ENCODE results near the gene KIZ.
A peak's percentile ranks its signal among the peaks of the same experiment; 100 is the strongest.

KIZ gene

DNA sequence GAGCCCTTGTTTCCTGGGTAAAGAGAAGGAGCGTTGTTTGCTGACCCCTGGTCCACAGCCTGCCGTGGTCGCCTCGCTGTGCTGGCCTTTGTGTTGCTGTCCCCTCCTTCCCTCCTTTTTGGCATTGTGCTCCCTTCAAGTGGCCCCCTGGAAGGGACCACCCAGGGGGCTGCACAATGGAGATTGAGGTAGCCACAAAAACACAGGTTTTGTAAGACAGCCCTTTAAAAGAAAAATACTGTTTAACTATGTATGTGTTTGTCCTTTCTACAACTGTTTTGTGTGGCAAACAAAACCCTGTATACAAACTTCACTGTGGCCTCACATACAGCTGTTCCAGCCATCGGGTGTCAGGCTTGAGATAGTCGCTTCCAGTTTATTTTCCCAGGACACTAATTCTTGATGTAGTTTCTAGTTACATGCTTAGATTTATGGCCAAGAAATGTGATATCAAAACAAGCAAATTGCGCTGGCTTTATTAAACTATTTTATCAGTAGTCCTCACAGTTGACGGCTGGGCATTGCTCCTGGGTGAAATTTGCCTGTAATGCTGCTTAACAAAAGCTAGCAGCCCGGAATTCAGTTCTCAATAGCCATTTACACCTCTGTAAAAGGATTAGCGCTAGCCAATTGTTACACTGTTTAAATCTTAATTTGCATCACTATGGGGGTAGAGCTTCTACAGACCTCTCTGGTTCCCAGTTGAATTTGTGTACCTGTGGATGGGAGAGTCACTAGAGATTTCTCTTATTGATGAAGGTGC, 64.1 kb downstream of the KIZ start:
- Histone ChIP-seq H4K12ac (ENCODE audit: low read depth, low read length) (no peak overlapping the region), H3K27ac (ENCODE audit: low read depth, low read length) (no peak overlapping the region), H3K79me2 (ENCODE audit: control insufficient read depth, insufficient read depth, low read length, poor library complexity) (no peaks in the 10 kb centered on the region), H3K36me3 (ENCODE audit: control insufficient read depth in 1 of 2, insufficient read depth in 2 of 2, low read length in 2 of 2) (no peaks in the 10 kb centered on the region), H4K91ac (ENCODE audit: low read depth, low read length) (no peak overlapping the region), H3K4me1 (ENCODE audit: control insufficient read depth in 1 of 2, insufficient read depth in 2 of 2, low read length in 2 of 2) (no peaks in the 10 kb centered on the region), H3K9ac (ENCODE audit: low read length) (no peak overlapping the region), H2BK120ac (ENCODE audit: insufficient read depth, low read length, poor library complexity) (no peak overlapping the region), H2BK12ac (ENCODE audit: low read length) (no peak overlapping the region), H3K14ac (ENCODE audit: low read length) (no peak overlapping the region), H3K9me3 (ENCODE audit: insufficient read depth, low read depth, low read length) (no peaks in the 10 kb centered on the region), H2AK5ac (ENCODE audit: low read length) (no peak overlapping the region), H2AFZ (ENCODE audit: insufficient read depth, low read length, poor library complexity) (no peak overlapping the region), H4K8ac (ENCODE audit: low read depth, low read length) (no peak overlapping the region), H3K27me3 (ENCODE audit: insufficient read depth, low read length) (no peaks in the 10 kb centered on the region), H2BK5ac (ENCODE audit: low read depth, low read length, poor library complexity) (no peak overlapping the region), H3K4me2 (ENCODE audit: low read length) (no peak overlapping the region), H3K79me1 (ENCODE audit: low read length) (no peaks in the 10 kb centered on the region), H3K4me3 (ENCODE audit: low read depth, low read length) (no peak overlapping the region), H3K18ac (ENCODE audit: low read length) (no peak overlapping the region), H3K4ac (ENCODE audit: low read depth, low read length) (no peak overlapping the region), H3K23ac (ENCODE audit: low read length) (no peak overlapping the region)
- no CpG with 5 or more reads among the region's 10 CpGs for WGBS (ENCODE audit: extremely low coverage, insufficient coverage, insufficient read length)
- no peak for DNase-seq

DNA sequence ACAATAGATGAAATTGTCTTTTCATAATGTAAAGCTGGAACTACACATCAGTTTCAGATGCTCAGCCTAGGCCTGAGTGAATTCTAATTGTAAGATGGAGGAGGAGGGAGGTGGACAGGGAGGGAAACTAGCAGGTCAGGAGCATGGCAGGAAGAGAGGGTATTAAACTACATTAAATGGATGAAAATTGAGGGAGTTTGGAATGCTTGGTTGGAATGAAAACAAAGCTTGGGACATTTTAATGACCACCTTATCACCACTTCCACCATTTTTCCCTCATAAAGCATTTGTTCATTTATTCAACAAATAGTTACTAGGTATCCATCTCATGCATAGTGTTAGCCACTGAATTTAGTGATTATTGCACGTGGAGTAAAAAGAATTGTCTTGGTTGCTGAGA, 65.0 kb downstream of the KIZ start:
- Histone ChIP-seq H3K4ac (ENCODE audit: low read depth, low read length) (no peak overlapping the region), H3K79me1 (ENCODE audit: low read length) (no peaks in the 10 kb centered on the region), H2BK120ac (ENCODE audit: insufficient read depth, low read length, poor library complexity) (no peak overlapping the region), H3K36me3 (ENCODE audit: control insufficient read depth in 1 of 2, insufficient read depth in 2 of 2, low read length in 2 of 2) (no peaks in the 10 kb centered on the region), H4K8ac (ENCODE audit: low read depth, low read length) (no peak overlapping the region), H3K18ac (ENCODE audit: low read length) (no peak overlapping the region), H2BK12ac (ENCODE audit: low read length) (no peak overlapping the region), H3K27me3 (ENCODE audit: insufficient read depth, low read length) (no peaks in the 10 kb centered on the region), H3K4me3 (ENCODE audit: low read depth, low read length) (no peak overlapping the region), H3K23ac (ENCODE audit: low read length) (no peak overlapping the region), H2AK5ac (ENCODE audit: low read length) (no peak overlapping the region), H3K9me3 (ENCODE audit: insufficient read depth, low read depth, low read length) (no peaks in the 10 kb centered on the region), H4K12ac (ENCODE audit: low read depth, low read length) (no peak overlapping the region), H3K27ac (ENCODE audit: low read depth, low read length) (no peak overlapping the region), H2AFZ (ENCODE audit: insufficient read depth, low read length, poor library complexity) (no peak overlapping the region), H3K9ac (ENCODE audit: low read length) (no peak overlapping the region), H3K4me2 (ENCODE audit: low read length) (no peak overlapping the region), H3K14ac (ENCODE audit: low read length) (no peak overlapping the region), H3K4me1 (ENCODE audit: control insufficient read depth in 1 of 2, insufficient read depth in 2 of 2, low read length in 2 of 2) (no peaks in the 10 kb centered on the region), H3K79me2 (ENCODE audit: control insufficient read depth, insufficient read depth, low read length, poor library complexity) (no peaks in the 10 kb centered on the region), H4K91ac (ENCODE audit: low read depth, low read length) (no peak overlapping the region), H2BK5ac (ENCODE audit: low read depth, low read length, poor library complexity) (no peak overlapping the region)
- WGBS (ENCODE audit: extremely low coverage, insufficient coverage, insufficient read length), result no CpG with 5 or more reads among the region's 1 CpG
- no peak for DNase-seq

DNA sequence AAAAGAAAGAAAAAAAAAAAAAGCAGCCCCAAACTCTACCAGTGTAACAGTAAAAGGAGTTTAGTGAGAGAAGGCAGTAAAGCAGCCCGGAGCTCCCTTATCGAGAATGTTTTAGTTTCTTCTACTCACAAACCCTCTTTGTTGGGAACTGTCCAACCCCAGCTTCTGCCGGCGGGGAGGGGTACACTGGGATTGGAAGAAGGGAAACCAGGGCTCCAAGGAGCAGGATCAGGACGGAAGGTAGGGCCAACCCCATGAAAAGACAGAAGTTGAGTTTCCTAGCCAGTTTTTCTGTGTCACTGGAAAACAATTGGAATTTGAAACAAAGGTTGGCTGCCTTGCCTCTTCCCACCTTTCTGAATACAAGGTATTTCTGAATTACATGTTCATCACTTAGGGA, 66.0 kb downstream of the KIZ start:
- H3K9ac ChIP-seq (ENCODE audit: low read length), result no peak overlapping the region
- H3K79me2 ChIP-seq (ENCODE audit: control insufficient read depth, insufficient read depth, low read length, poor library complexity), result no peaks in the 10 kb centered on the region
- no peaks in the 10 kb centered on the region for H3K9me3 ChIP-seq (ENCODE audit: insufficient read depth, low read depth, low read length)
- WGBS (ENCODE audit: extremely low coverage, insufficient coverage, insufficient read length), result no CpG with 5 or more reads among the region's 5 CpGs
- H3K27ac ChIP-seq (ENCODE audit: low read depth, low read length), result no peak overlapping the region
- no peak overlapping the region for H2BK12ac ChIP-seq (ENCODE audit: low read length)
- H3K23ac ChIP-seq (ENCODE audit: low read length), result no peak overlapping the region
- H2BK5ac ChIP-seq (ENCODE audit: low read depth, low read length, poor library complexity), result no peak overlapping the region
- no peak overlapping the region for H3K14ac ChIP-seq (ENCODE audit: low read length)
- no peak overlapping the region for H4K8ac ChIP-seq (ENCODE audit: low read depth, low read length)
- no peak overlapping the region for H3K18ac ChIP-seq (ENCODE audit: low read length)
- H3K36me3 ChIP-seq (ENCODE audit: control insufficient read depth in 1 of 2, insufficient read depth in 2 of 2, low read length in 2 of 2), result no peaks in the 10 kb centered on the region
- H3K4me3 ChIP-seq (ENCODE audit: low read depth, low read length), result no peak overlapping the region
- no peaks in the 10 kb centered on the region for H3K27me3 ChIP-seq (ENCODE audit: insufficient read depth, low read length)
- H3K4me1 ChIP-seq (ENCODE audit: control insufficient read depth in 1 of 2, insufficient read depth in 2 of 2, low read length in 2 of 2), result no peaks in the 10 kb centered on the region
- no peak overlapping the region for H2AFZ ChIP-seq (ENCODE audit: insufficient read depth, low read length, poor library complexity)
- H4K91ac ChIP-seq (ENCODE audit: low read depth, low read length), result no peak overlapping the region
- H3K4me2 ChIP-seq (ENCODE audit: low read length), result no peak overlapping the region
- no peak overlapping the region for H3K4ac ChIP-seq (ENCODE audit: low read depth, low read length)
- H4K12ac ChIP-seq (ENCODE audit: low read depth, low read length), result no peak overlapping the region
- DNase-seq, result no peak
- H2BK120ac ChIP-seq (ENCODE audit: insufficient read depth, low read length, poor library complexity), result no peak overlapping the region
- H3K79me1 ChIP-seq (ENCODE audit: low read length), result no peaks in the 10 kb centered on the region
- no peak overlapping the region for H2AK5ac ChIP-seq (ENCODE audit: low read length)

DNA sequence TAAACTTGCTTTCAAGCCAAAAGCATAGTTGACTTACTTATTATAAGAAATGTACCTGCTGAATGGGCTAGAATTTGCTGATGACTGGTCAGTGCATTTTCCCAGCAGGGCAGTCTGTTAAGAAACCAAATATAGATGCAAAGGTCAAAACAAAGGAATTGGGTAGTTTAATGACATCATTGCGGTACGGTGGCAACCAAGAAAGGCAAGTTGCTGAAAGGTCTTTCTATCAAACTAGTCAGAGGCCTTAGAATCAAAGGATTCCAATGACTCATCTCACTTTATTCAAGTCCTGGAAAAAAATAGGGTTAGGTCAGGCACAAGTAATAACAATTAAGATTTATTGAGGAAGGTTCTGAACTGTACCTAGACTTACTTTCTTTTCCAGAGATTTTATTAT, 76.4 kb downstream of the KIZ start:
- Histone ChIP-seq H3K27me3 (ENCODE audit: insufficient read depth, low read length) (no peaks in the 10 kb centered on the region), H3K18ac (ENCODE audit: low read length) (no peak overlapping the region), H4K91ac (ENCODE audit: low read depth, low read length) (no peak overlapping the region), H3K9me3 (ENCODE audit: insufficient read depth, low read depth, low read length) (no peaks in the 10 kb centered on the region), H3K23ac (ENCODE audit: low read length) (no peak overlapping the region), H3K4ac (ENCODE audit: low read depth, low read length) (no peak overlapping the region), H2BK12ac (ENCODE audit: low read length) (no peak overlapping the region), H4K12ac (ENCODE audit: low read depth, low read length) (no peak overlapping the region), H3K9ac (ENCODE audit: low read length) (no peak overlapping the region), H3K4me1 (ENCODE audit: control insufficient read depth in 1 of 2, insufficient read depth in 2 of 2, low read length in 2 of 2) (no peaks in the 10 kb centered on the region), H3K79me2 (ENCODE audit: control insufficient read depth, insufficient read depth, low read length, poor library complexity) (no peaks in the 10 kb centered on the region), H2AFZ (ENCODE audit: insufficient read depth, low read length, poor library complexity) (no peak overlapping the region), H3K4me3 (ENCODE audit: low read depth, low read length) (no peak overlapping the region), H3K27ac (ENCODE audit: low read depth, low read length) (no peak overlapping the region), H2BK120ac (ENCODE audit: insufficient read depth, low read length, poor library complexity) (no peak overlapping the region), H3K4me2 (ENCODE audit: low read length) (no peak overlapping the region), H4K8ac (ENCODE audit: low read depth, low read length) (no peak overlapping the region), H2AK5ac (ENCODE audit: low read length) (no peak overlapping the region), H3K36me3 (ENCODE audit: control insufficient read depth in 1 of 2, insufficient read depth in 2 of 2, low read length in 2 of 2) (no peaks in the 10 kb centered on the region), H3K14ac (ENCODE audit: low read length) (no peak overlapping the region), H3K79me1 (ENCODE audit: low read length) (no peaks in the 10 kb centered on the region), H2BK5ac (ENCODE audit: low read depth, low read length, poor library complexity) (no peak overlapping the region)
- peak in 1 of 2 donors; percentile 10 for DNase-seq
- WGBS (ENCODE audit: extremely low coverage, insufficient coverage, insufficient read length), result no CpG with 5 or more reads among the region's 2 CpGs
